GM10248 (cell line): Measurements from ENCODE around the gene GGACT.

ENCODE experiments used
- CTCF ChIA-PET: fragments of 300-600 bp; sonication (Branson Sonifier 250); formaldehyde crosslinking; extraction: SDS; loops from one replicate; lab custom pipeline; 2021; ENCODE audit warnings: antibody characterized with exemption; lab: Yijun Ruan, JAX
- POLR2A ChIA-PET: fragments of 350-650 bp; sonication (Branson Sonifier 250); formaldehyde crosslinking; extraction: SDS; loops from one replicate; lab custom pipeline; 2020; ENCODE audit warnings: antibody characterized with exemption; lab: Yijun Ruan, JAX
- DNase-seq: peaks from one replicate; pipeline ENCODE4 v3.0.0; 2012; ENCODE audit errors: extremely low spot score
- TF ChIP-seq, protein P1 (sequence below): IDR thresholded peaks from 2 replicates; pipeline ENCODE4 v1.5.1; 2012; ENCODE audit warnings: mild to moderate bottlenecking, low read depth; ENCODE audit errors: extremely low read depth, missing control alignments, control extremely low read depth

Gene GGACT

DNA sequence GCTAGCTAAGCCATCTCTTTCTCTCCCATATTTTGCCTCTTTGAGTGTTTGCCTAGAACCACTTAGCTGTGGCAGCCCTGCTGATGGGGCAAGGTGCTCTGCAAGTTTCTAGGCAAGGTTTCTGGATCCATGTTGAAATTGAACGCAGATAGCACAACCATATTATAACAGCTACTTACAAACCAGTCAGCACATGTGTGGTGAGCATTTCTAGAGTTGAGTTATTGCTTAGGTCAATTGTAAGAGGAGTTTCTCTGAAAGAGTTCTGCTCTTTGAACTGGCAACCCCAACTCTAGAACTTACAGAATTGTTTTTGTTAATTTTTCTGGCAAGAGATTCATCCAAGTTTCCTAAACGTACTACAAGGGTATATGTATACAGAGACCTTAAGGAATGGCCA, 103.3 kb downstream of the GGACT start:
- DNase-seq = no peak
- TF ChIP-seq, protein P1, sequence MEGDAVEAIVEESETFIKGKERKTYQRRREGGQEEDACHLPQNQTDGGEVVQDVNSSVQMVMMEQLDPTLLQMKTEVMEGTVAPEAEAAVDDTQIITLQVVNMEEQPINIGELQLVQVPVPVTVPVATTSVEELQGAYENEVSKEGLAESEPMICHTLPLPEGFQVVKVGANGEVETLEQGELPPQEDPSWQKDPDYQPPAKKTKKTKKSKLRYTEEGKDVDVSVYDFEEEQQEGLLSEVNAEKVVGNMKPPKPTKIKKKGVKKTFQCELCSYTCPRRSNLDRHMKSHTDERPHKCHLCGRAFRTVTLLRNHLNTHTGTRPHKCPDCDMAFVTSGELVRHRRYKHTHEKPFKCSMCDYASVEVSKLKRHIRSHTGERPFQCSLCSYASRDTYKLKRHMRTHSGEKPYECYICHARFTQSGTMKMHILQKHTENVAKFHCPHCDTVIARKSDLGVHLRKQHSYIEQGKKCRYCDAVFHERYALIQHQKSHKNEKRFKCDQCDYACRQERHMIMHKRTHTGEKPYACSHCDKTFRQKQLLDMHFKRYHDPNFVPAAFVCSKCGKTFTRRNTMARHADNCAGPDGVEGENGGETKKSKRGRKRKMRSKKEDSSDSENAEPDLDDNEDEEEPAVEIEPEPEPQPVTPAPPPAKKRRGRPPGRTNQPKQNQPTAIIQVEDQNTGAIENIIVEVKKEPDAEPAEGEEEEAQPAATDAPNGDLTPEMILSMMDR = no peak
- CTCF ChIA-PET = interaction anchor here (0.8 to 1.7 kb wide), 4 partner anchors 8 to 51 kb away, joined by 3 to 5 read pairs (median 4); no protein-coding TSS in a partner anchor
- POLR2A ChIA-PET = no interaction called here

DNA sequence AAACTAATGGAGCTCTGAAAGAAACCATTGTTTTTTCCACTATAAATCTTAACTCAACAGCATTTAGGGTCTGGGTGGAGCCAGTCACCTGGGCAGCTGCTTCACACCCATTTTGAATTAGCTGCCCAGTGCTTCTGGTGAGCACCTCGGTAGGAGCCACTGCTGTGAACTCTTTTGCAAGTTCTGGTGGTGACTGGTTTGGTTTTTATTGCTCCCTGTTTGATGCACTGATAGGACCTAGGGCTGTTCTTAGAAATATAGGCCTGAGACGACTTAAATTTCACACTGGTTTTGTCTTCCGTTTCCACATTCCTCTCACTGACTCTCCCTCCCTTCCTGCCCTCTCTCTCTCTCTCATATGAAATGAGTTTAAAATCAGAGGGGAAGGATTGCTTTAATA, 103.9 kb downstream of the GGACT start:
- TF ChIP-seq, protein P1 = no peak
- ChIA-PET POLR2A (no interaction called here), CTCF (interaction anchor here (0.8 to 1.7 kb wide), 5 partner anchors 9 to 829 kb away, joined by 3 to 5 read pairs (median 3); no protein-coding TSS in a partner anchor)
- no peak for DNase-seq

DNA sequence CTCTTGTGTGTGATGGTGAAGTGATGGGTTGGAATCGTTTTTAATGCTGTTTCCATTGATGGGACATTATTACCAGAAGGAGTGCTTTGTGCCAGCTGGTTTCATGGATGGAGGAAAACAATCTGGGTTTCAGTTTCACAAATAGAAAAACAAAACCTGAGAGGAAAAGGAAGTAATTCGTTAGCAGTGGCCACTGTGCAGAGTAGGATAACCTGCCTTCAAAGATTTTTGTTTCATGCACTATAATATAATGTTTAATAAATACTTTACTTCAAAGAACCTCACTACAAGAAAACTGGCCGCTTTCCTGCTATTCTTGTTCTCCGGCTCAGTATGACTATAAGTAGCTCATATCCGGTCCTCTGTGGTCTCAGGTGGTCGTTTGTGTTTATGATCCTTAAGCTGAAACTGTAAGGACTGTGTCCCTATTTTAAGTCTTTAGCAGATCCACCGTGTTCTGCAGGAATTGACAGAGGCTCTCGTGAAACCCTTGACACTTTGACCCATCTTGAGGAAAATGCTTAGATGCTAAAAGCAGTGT, 104.7 kb downstream of the GGACT start:
- no peak for DNase-seq
- ChIA-PET CTCF (interaction anchor here (0.8 to 1.5 kb wide), 4 partner anchors 19 to 828 kb away, joined by 3 to 4 read pairs (median 3); no protein-coding TSS in a partner anchor), POLR2A (no interaction called here)
- TF ChIP-seq, protein P1 = no peak

DNA sequence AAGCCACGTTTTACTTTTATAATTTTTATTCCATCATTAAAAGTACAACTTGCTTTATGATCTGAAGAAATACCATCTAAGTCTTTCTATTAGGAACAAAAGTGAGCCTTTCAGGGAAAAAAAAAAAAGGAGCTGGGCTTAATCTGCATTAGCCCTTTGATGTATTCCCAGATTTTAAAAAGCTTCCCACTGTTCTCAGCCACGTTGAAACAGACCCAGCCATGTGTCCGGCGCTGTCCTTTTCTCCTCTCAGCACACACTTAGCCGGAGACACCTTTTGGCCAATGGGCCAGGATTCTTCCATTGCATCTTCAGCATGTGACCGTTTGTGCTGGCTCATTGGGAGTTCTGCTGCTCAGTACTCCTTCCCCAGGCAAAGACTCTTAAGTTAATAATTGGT, 105.5 kb downstream of the GGACT start:
- no peak for DNase-seq
- CTCF ChIA-PET = interaction anchor here (1.5 kb wide), 1 partner anchor 19 kb away, joined by 4 read pairs; no protein-coding TSS in a partner anchor
- TF ChIP-seq, protein P1 = no peak
- POLR2A ChIA-PET = no interaction called here

DNA sequence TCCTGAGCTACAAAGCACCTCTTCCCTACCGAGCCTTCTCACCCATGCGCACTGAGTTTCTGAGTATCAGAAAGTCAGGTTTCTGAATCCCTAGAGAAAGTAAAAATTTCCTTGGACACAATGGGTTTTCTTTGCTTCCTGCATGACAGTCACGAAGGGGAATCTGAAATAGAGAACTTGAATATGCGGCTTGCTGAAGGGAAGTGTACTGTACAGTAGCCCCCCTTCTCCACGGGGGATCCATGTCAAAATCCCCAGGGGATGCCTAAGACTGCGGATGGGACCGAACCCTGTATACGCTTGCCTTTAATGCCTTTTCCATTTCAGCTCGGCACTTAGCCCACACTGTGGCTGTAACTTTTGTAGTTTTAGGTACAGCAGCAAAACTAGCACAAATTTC, 107.9 kb downstream of the GGACT start:
- CTCF ChIA-PET = interaction anchor here (1.5 kb wide), 1 partner anchor 12 kb away, joined by 4 read pairs; no protein-coding TSS in a partner anchor

More for the DNA sequence above, 107.9 kb downstream of the GGACT start:
- no peak for DNase-seq
- POLR2A ChIA-PET = no interaction called here
- TF ChIP-seq, protein P1 = no peak
